SJCRH30 (cell line): ENCODE results near the gene SMS. TPM values are rescaled to one million over a fixed set of nuclear protein-coding genes. Genes with fewer than 3 reads are reported as not detected.

Source experiments
- DNase-seq, 2 experiments: peaks; one replicate each; pipeline ENCODE4 v3.0.0-alpha.2; 2015 to 2020
- H3K27ac ChIP-seq: fragments of 250-450 bp; sonication (Bioruptor Pico); 2 replicates; pipeline ENCODE4 v1.5.1; 2020; ENCODE audit warnings: mild to moderate bottlenecking, moderate library complexity
- H3K27me3 ChIP-seq: fragments of 250-450 bp; sonication (Bioruptor Pico); 2 replicates; pipeline ENCODE4 v1.5.1; 2020; ENCODE audit warnings: mild to moderate bottlenecking, moderate library complexity
- H3K36me3 ChIP-seq: fragments of 250-450 bp; sonication (Bioruptor Pico); 2 replicates; pipeline ENCODE4 v1.5.1; 2020; ENCODE audit warnings: mild to moderate bottlenecking, moderate library complexity
- H3K4me1 ChIP-seq: fragments of 250-450 bp; sonication (Bioruptor Pico); 2 replicates; pipeline ENCODE4 v1.5.1; 2020; ENCODE audit warnings: mild to moderate bottlenecking, moderate library complexity
- H3K4me3 ChIP-seq: fragments of 250-450 bp; sonication (Bioruptor Pico); 2 replicates; pipeline ENCODE4 v1.5.1; 2020; ENCODE audit warnings: mild to moderate bottlenecking, moderate library complexity
- H3K9me3 ChIP-seq: fragments of 250-450 bp; sonication (Bioruptor Pico); replicated peaks from 2 replicates; pipeline ENCODE4 v1.5.1; 2020; ENCODE audit warnings: mild to moderate bottlenecking, moderate library complexity
- total RNA-seq: library from RNA; depleted of rRNA; stranded (reverse); fragments of >200 nt; shearing (Covaris generic); gene quantifications from 2 replicates; pipeline ENCODE4 v1.2.3, GENCODE V29; 2014

The SMS gene
- total RNA-seq, 1 experiment from 2014 or later, result 196 TPM

- H3K36me3 ChIP-seq, result no peaks in the 10 kb centered on the region
- no peak overlapping the region for H3K4me3 ChIP-seq
- DNase-seq, result no peak
- no peaks in the 10 kb centered on the region for H3K27me3 ChIP-seq
- no peaks in the 10 kb centered on the region for H3K9me3 ChIP-seq
- H3K27ac ChIP-seq, result no peak overlapping the region
- peaks cover 17% of the 10 kb centered on the region for H3K4me1 ChIP-seq
Observed at GRCh38 chrX:22024577-22024976, 84.1 kb downstream of the SMS start.

GRCh38 chrX:22025751-22026150, 85.2 kb downstream of the SMS start:
- no peak overlapping the region for H3K27ac ChIP-seq
- H3K4me1 ChIP-seq, result peaks cover 17% of the 10 kb centered on the region
- no peaks in the 10 kb centered on the region for H3K27me3 ChIP-seq
- no peak overlapping the region for H3K4me3 ChIP-seq
- no peaks in the 10 kb centered on the region for H3K36me3 ChIP-seq
- no peaks in the 10 kb centered on the region for H3K9me3 ChIP-seq
- DNase-seq, result no peak

GRCh38 chrX:22026731-22027130, 86.2 kb downstream of the SMS start:
- Histone ChIP-seq H3K9me3 (no peaks in the 10 kb centered on the region), H3K27me3 (no peaks in the 10 kb centered on the region), H3K27ac (no peak overlapping the region), H3K4me3 (no peak overlapping the region), H3K36me3 (no peaks in the 10 kb centered on the region), H3K4me1 (peaks cover 10% of the 10 kb centered on the region)
- DNase-seq, result no peak

GRCh38 chrX:22032084-22032483, 91.6 kb downstream of the SMS start, which contains the start of gene PHEX:
Gene PHEX (plus strand): TSS chrX:22032325. CDS start chrX:22033006, 681 bp downstream.
- Histone ChIP-seq H3K36me3 (no peaks in the 10 kb centered on the region), H3K4me3 (no peak within 1 kb of the TSS), H3K4me1 (no peaks in the 10 kb centered on the region; the same call in 1 of the 2 replicates), H3K27me3 (no peaks in the 10 kb centered on the region), H3K9me3 (no peaks in the 10 kb centered on the region), H3K27ac (no peak within 1 kb of the TSS)
- DNase-seq, result no peak

GRCh38 chrX:22032506-22032905, 92.0 kb downstream of the SMS start:
- H3K27me3 ChIP-seq, result no peaks in the 10 kb centered on the region
- no peak overlapping the region for H3K4me3 ChIP-seq
- DNase-seq, result no peak
- no peak overlapping the region for H3K27ac ChIP-seq
- no peaks in the 10 kb centered on the region for H3K9me3 ChIP-seq
- no peaks in the 10 kb centered on the region for H3K36me3 ChIP-seq
- no peaks in the 10 kb centered on the region; the same call in 1 of the 2 replicates for H3K4me1 ChIP-seq

GRCh38 chrX:22033818-22034217, 93.3 kb downstream of the SMS start:
- Histone ChIP-seq H3K36me3 (no peaks in the 10 kb centered on the region), H3K4me1 (peaks cover 11% of the 10 kb centered on the region), H3K4me3 (no peak overlapping the region), H3K27me3 (no peaks in the 10 kb centered on the region), H3K9me3 (no peaks in the 10 kb centered on the region), H3K27ac (no peak overlapping the region)
- DNase-seq, result no peak

- H3K36me3 ChIP-seq, result no peaks in the 10 kb centered on the region
- DNase-seq, result no peak
- H3K9me3 ChIP-seq, result no peaks in the 10 kb centered on the region
- no peaks in the 10 kb centered on the region for H3K27me3 ChIP-seq
- H3K4me3 ChIP-seq, result no peak overlapping the region
- peaks cover 11% of the 10 kb centered on the region for H3K4me1 ChIP-seq
- H3K27ac ChIP-seq, result no peak overlapping the region
Observed at GRCh38 chrX:22035236-22035635, 94.7 kb downstream of the SMS start.

GRCh38 chrX:22037225-22037624, 96.7 kb downstream of the SMS start:
- no peaks in the 10 kb centered on the region for H3K27me3 ChIP-seq
- H3K9me3 ChIP-seq, result no peaks in the 10 kb centered on the region
- no peak for DNase-seq
- peaks cover 18% of the 10 kb centered on the region for H3K4me1 ChIP-seq
- no peak overlapping the region for H3K27ac ChIP-seq
- no peak overlapping the region for H3K4me3 ChIP-seq
- H3K36me3 ChIP-seq, result no peaks in the 10 kb centered on the region

GRCh38 chrX:22037911-22038537, 97.5 kb downstream of the SMS start:
- no peaks in the 10 kb centered on the region for H3K36me3 ChIP-seq
- no peaks in the 10 kb centered on the region for H3K27me3 ChIP-seq
- H3K4me3 ChIP-seq, result peak overlapping the region; percentile 23
- H3K27ac ChIP-seq, result no peak overlapping the region
- DNase-seq, result peak; percentile 21 to 52
- no peaks in the 10 kb centered on the region for H3K9me3 ChIP-seq
- H3K4me1 ChIP-seq, result peaks cover 21% of the 10 kb centered on the region

GRCh38 chrX:22039541-22039940, 99.0 kb downstream of the SMS start:
- Histone ChIP-seq H3K4me1 (peaks cover 21% of the 10 kb centered on the region), H3K9me3 (no peaks in the 10 kb centered on the region), H3K4me3 (no peak overlapping the region), H3K36me3 (no peaks in the 10 kb centered on the region), H3K27me3 (no peaks in the 10 kb centered on the region), H3K27ac (no peak overlapping the region)
- DNase-seq, result no peak

GRCh38 chrX:22040184-22040583, 99.7 kb downstream of the SMS start:
- H3K27ac ChIP-seq, result no peak overlapping the region
- no peak overlapping the region for H3K4me3 ChIP-seq
- no peaks in the 10 kb centered on the region for H3K27me3 ChIP-seq
- peaks cover 21% of the 10 kb centered on the region for H3K4me1 ChIP-seq
- no peaks in the 10 kb centered on the region for H3K36me3 ChIP-seq
- no peaks in the 10 kb centered on the region for H3K9me3 ChIP-seq
- DNase-seq, result no peak

GRCh38 chrX:22041907-22042530, 101.5 kb downstream of the SMS start:
- H3K27me3 ChIP-seq, result no peaks in the 10 kb centered on the region
- no peaks in the 10 kb centered on the region; the same call in 1 of the 2 replicates for H3K9me3 ChIP-seq
- no peak overlapping the region for H3K27ac ChIP-seq
- peak; percentile 64 to 76 for DNase-seq
- no peak overlapping the region for H3K4me3 ChIP-seq
- H3K36me3 ChIP-seq, result no peaks in the 10 kb centered on the region
- peaks cover 21% of the 10 kb centered on the region for H3K4me1 ChIP-seq

- Histone ChIP-seq H3K27ac (no peak overlapping the region), H3K27me3 (no peaks in the 10 kb centered on the region), H3K9me3 (no peaks in the 10 kb centered on the region; the same call in 1 of the 2 replicates), H3K4me3 (no peak overlapping the region), H3K4me1 (peaks cover 10% of the 10 kb centered on the region), H3K36me3 (no peaks in the 10 kb centered on the region)
- no peak for DNase-seq
Observed at GRCh38 chrX:22043872-22044271, 103.4 kb downstream of the SMS start.
